ENCODE results near the gene SUPT3H. TPM values are rescaled to one million over a fixed set of nuclear protein-coding genes. Genes with fewer than 3 reads are reported as not detected.

SUPT3H gene
- total and polyA plus RNA-seq, 2 of the 8 experiments (the other 6 are each of a cell fraction or from before 2014, with no cell fraction given), result 18.8 to 23.0 TPM

GRCh38 chr6:44954281-44954680, 423.5 kb downstream of the SUPT3H start:
- H2BK20ac ChIP-seq (ENCODE audit: low read length), result no peak overlapping the region
- POLR2A ChIA-PET (ENCODE audit: partially characterized antibody), result no interaction called here
- no peak overlapping the region for H2AFZ ChIP-seq (ENCODE audit: low read length)
- H3K79me1 ChIP-seq (ENCODE audit: low read depth, low read length), result no peaks in the 10 kb centered on the region
- H4K91ac ChIP-seq (replicated peaks; ENCODE audit: insufficient read length, low read length), result no peak overlapping the region
- 97% methylated on average over 4 of the region's 4 CpGs; no CpG with 5 or more reads in 1 of the 2 experiments for WGBS, 2 experiments (ENCODE audit: extremely low coverage in 1 of 2, insufficient coverage in 1 of 2, insufficient read length in 1 of 2, insufficient replicate concordance in 2 of 2, low coverage in 1 of 2, low lambda C conversion rate in 2 of 2, missing lambda C conversion rate in 1 of 2)
- H3K4ac ChIP-seq (replicated peaks; ENCODE audit: insufficient read length, low read depth, low read length), result no peak overlapping the region
- peaks cover 0 to 4% (median 1%) of the 10 kb centered on the region in 4 experiments; a peak in 2 of 8 replicates for H3K36me3 ChIP-seq (ENCODE audit: control insufficient read depth in 2 of 4, insufficient read depth in 4 of 4, low read length in 3 of 4)
- no peaks in the 10 kb centered on the region for H3K4me1 ChIP-seq (replicated peaks in 1 of 4; ENCODE audit: control insufficient read depth in 3 of 4, insufficient read depth in 4 of 4, low read length in 3 of 4)
- H3K23ac ChIP-seq (ENCODE audit: insufficient read length), result no peak overlapping the region
- H3K9ac ChIP-seq (replicated peaks in 1 of 4; ENCODE audit: extremely low read depth in 1 of 4, low read depth in 3 of 4, low read length in 3 of 4), result no peak overlapping the region
- no peak overlapping the region for H2BK12ac ChIP-seq (ENCODE audit: low read depth, low read length)
- no peaks in the 10 kb centered on the region for H3K23me2 ChIP-seq (ENCODE audit: low read depth, low read length)
- H2AK5ac ChIP-seq (ENCODE audit: low read depth, low read length), result no peak overlapping the region
- no peak overlapping the region for H3K18ac ChIP-seq (ENCODE audit: extremely low read depth, low read length)
- no peak overlapping the region for H3K27ac ChIP-seq (ENCODE audit: low read depth, low read length)
- no peaks in the 10 kb centered on the region for H3K79me2 ChIP-seq (ENCODE audit: control insufficient read depth in 1 of 2, insufficient read depth in 2 of 2, low read length in 2 of 2)
- H4K5ac ChIP-seq (ENCODE audit: insufficient read length, low read depth, low read length), result no peak overlapping the region
- no peak overlapping the region for H3K14ac ChIP-seq (ENCODE audit: insufficient read length)
- H2BK15ac ChIP-seq (ENCODE audit: low read length), result no peak overlapping the region
- H3K4me3 ChIP-seq (ENCODE audit: extremely low read depth in 1 of 4, insufficient read depth in 2 of 4, low read depth in 3 of 4, low read length in 4 of 4), result no peak overlapping the region
- no peaks in the 10 kb centered on the region for H3K27me3 ChIP-seq (replicated peaks in 1 of 4; ENCODE audit: control insufficient read depth in 3 of 4, extremely low read depth in 1 of 4, insufficient read depth in 3 of 4, low read length in 3 of 4)
- peaks cover 7% of the 10 kb centered on the region in 2 experiments; a peak in 3 of 4 replicates for H3K9me3 ChIP-seq (ENCODE audit: insufficient read depth in 2 of 2, low read depth in 1 of 2, low read length in 1 of 2)
- no peak overlapping the region for H4K8ac ChIP-seq (ENCODE audit: extremely low read depth, insufficient read depth, low read length)
- FAIRE-seq (no peak), DNase-seq (ENCODE audit: low read depth in 1 of 2, low spot score in 2 of 2) (no peak)
- CTCF ChIA-PET (ENCODE audit: partially characterized antibody), result interaction anchor here (0.7 kb wide), 1 partner anchor 10 kb away, joined by 3 read pairs; no protein-coding TSS in a partner anchor
- H3K56ac ChIP-seq (replicated peaks; ENCODE audit: insufficient read length, low read depth, low read length), result no peak overlapping the region
- H2BK5ac ChIP-seq (ENCODE audit: low read depth, low read length), result no peak overlapping the region
- H2BK120ac ChIP-seq (replicated peaks; ENCODE audit: low read depth, low read length), result no peak overlapping the region
- no peaks in the 10 kb centered on the region for H4K20me1 ChIP-seq (replicated peaks in 1 of 2; ENCODE audit: control insufficient read depth in 1 of 2, insufficient read depth in 2 of 2, low read length in 2 of 2)
- no peak overlapping the region for H3K4me2 ChIP-seq (ENCODE audit: insufficient read depth in 1 of 2, low read depth in 2 of 2, low read length in 2 of 2)
- TF ChIP-seq SIX5 (IDR thresholded peaks at IDR 0.05; ENCODE audit: low read depth, low read length) (no peak), EGR1 (IDR thresholded peaks at IDR 0.05; ENCODE audit: borderline replicate concordance, low read depth, low read length) (no peak)
